Memory B cell (primary cell): ENCODE data around the gene SRRD.
A peak's percentile ranks its signal among the peaks of the same experiment; 100 is the strongest.

Experiments used
- ATAC-seq: fragments of 150-1000 bp; cut with Tn5 transposase; 2 replicates; pipeline ENCODE4 v1.10.0; 2021; ENCODE audit warnings: low read depth, mild to moderate bottlenecking, moderate library complexity
- DNase-seq, 2 donors: peaks; one replicate each; pipeline ENCODE4 v3.0.0; 2022; ENCODE audit warnings: low spot score in 2 of 2
- H3K27ac Mint-ChIP-seq: one replicate; pipeline ENCODE4 v1.8.0; 2022; ENCODE audit warnings: mild to moderate bottlenecking, moderate library complexity, mixed read lengths
- H3K27me3 Mint-ChIP-seq: one replicate; pipeline ENCODE4 v1.8.0; 2022; ENCODE audit warnings: mixed read lengths
- H3K36me3 Mint-ChIP-seq: one replicate; pipeline ENCODE4 v1.8.0; 2022; ENCODE audit warnings: mild to moderate bottlenecking, mixed read lengths
- H3K4me1 Mint-ChIP-seq: one replicate; pipeline ENCODE4 v1.8.0; 2022; ENCODE audit warnings: mixed read lengths
- H3K4me3 Mint-ChIP-seq: one replicate; pipeline ENCODE4 v1.8.0; 2022; ENCODE audit warnings: mild to moderate bottlenecking, moderate library complexity, mixed read lengths
- H3K9me3 Mint-ChIP-seq: one replicate; pipeline ENCODE4 v1.8.0; 2022; ENCODE audit warnings: mixed read lengths

The SRRD gene

DNA sequence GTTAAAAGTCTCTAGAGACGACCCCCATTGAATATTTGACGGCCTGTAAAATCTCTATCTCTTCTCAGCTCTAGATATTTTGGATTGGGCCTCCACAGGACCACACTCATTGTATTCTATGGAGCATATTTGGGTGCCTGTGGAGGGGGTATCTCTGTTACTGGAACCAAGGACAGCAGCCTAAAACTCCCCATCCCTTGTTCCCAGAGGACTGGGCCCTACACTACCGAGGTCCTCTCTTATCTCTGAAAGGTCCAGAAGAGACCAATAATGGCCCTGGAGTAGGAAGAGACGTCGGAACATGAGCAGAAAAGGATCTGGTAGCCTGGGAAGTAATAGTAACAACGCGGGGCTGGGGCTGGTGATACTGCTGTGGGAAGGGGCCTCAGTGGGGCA lies 636 bp upstream of the SRRD start:
- no peak for ATAC-seq
- Mint-ChIP-seq H3K4me3 (peak overlapping the region; percentile 91), H3K27ac (peak overlapping the region; percentile 99), H3K36me3 (peaks cover 7% of the 10 kb centered on the region), H3K27me3 (no peaks in the 10 kb centered on the region), H3K4me1 (peaks cover 56% of the 10 kb centered on the region), H3K9me3 (no peaks in the 10 kb centered on the region)
- DNase-seq, result no peak

DNA sequence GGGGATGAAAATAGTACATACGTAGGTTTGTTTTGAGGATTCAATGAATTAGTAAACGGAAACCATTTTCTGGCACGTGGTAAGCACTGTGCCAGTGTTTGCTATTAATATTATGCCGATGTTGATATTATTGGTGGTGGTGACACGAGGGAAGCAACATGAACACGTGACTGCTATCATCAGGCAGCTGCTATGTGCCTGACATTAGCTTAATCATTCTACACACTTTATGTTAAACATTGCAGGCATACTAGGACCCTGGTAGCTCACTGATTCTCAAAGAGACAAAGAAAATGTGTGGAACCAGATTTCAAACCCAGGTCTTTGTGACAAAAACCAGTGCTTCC lies 656 bp downstream of the SRRD start:
- Mint-ChIP-seq H3K9me3 (no peaks in the 10 kb centered on the region), H3K4me1 (peaks cover 54% of the 10 kb centered on the region), H3K27me3 (no peaks in the 10 kb centered on the region), H3K4me3 (peak overlapping the region; percentile 91), H3K36me3 (peaks cover 17% of the 10 kb centered on the region), H3K27ac (peak overlapping the region; percentile 99)
- peak in 1 of 2 donors; percentile 9 for DNase-seq
- ATAC-seq, result peak; percentile 42

DNA sequence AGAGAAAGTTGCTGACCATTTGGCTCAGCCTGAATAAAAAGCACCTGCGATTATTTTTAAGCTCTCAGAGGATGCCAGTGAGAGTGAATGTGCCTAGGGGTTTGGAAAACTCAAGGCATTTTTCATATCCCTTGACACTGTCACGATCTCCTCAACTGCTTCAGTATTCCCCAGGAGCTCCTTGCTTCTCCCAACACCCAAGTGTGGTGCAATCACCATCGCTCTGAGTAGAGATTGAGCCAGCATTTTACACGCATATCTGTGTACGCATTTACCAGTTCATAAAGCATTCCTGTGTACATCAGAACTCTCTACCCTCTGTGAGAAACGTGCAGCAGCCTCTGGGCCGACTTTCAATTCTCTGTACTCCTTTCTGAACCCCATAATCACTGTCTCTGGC lies 1.3 kb downstream of the SRRD start:
- DNase-seq (no peak), ATAC-seq (no peak)
- H3K9me3 Mint-ChIP-seq, result no peaks in the 10 kb centered on the region
- H3K27ac Mint-ChIP-seq, result peak overlapping the region; percentile 78
- H3K36me3 Mint-ChIP-seq, result peaks cover 19% of the 10 kb centered on the region
- peaks cover 48% of the 10 kb centered on the region for H3K4me1 Mint-ChIP-seq
- no peaks in the 10 kb centered on the region for H3K27me3 Mint-ChIP-seq
- peak overlapping the region; percentile 32 for H3K4me3 Mint-ChIP-seq

DNA sequence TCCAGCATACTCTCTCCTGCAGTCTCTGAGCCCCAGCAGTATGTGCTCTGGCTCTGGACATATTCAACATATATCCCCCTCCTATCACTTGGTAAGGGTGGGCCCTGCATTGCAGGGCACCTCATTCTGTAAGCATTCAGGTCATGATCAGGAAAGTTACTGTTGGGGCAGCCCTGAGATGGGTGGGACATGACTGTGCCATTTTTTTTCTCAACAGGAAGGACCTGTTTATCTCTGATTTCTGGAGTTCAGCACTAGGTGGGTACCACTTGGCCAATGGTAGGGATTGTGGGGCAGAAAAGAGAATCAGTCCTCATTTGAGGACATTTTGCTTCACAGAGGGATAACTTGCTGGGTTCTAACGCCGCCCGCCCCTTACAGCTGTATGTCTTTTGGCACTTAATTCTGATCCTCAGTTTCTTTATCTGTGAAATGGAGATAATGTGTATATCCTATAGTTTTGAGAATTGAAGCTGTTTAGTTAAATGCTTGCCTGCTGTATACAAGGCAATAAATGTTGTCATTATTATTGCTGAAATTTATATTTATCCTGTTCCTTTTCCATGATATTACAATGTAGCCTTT lies 2.2 kb downstream of the SRRD start:
- no peaks in the 10 kb centered on the region for H3K27me3 Mint-ChIP-seq

DNA sequence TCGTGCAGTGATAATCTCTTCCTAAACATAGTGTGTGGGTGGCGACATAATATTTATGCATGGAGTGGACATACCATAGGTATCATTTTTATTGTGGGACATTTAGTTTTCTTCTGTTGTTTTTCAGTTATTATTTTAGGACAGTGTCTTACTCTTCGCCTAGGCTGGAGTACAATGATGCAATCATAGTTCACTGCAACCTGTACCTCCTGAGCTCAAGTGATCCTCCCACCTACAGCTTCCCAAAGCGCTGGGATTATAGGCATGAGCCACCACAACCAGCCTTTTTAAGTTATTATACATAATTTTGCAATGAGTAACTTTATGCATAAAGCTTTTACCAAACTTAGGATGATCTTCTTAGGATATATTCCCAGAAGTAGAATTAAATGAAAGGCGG lies 2.7 kb downstream of the SRRD start:
- peak overlapping the region; percentile 78 for H3K27ac Mint-ChIP-seq
- H3K36me3 Mint-ChIP-seq, result peaks cover 16% of the 10 kb centered on the region
- peaks cover 37% of the 10 kb centered on the region for H3K4me1 Mint-ChIP-seq
- no peak overlapping the region for H3K4me3 Mint-ChIP-seq
- no peaks in the 10 kb centered on the region for H3K9me3 Mint-ChIP-seq
- ATAC-seq (no peak), DNase-seq (no peak)
- no peaks in the 10 kb centered on the region for H3K27me3 Mint-ChIP-seq

More for the DNA sequence above, 2.2 kb downstream of the SRRD start:
- no peak for DNase-seq
- no peak for ATAC-seq
- no peaks in the 10 kb centered on the region for H3K9me3 Mint-ChIP-seq
- H3K36me3 Mint-ChIP-seq, result peaks cover 19% of the 10 kb centered on the region
- peaks cover 42% of the 10 kb centered on the region for H3K4me1 Mint-ChIP-seq
- peak overlapping the region; percentile 78 for H3K27ac Mint-ChIP-seq
- H3K4me3 Mint-ChIP-seq, result no peak overlapping the region

DNA sequence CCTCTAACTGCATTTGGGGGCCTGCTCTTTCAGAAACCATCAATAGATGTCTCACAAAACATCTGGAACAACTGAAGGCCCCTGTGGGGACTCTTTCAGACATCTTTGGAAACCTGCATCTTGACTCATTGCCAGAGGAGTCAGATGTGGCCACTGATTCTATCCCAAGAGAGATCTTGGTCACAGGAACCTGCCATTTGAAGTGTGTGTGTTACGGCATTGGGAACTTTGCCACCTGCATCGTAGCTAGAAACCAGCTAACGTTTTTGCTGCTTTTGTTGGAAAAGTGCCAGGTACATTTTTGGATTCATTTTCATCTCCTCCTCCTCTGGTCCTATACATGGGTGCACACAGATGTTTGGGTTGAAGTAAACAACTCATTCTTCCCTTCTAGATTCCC lies 4.3 kb downstream of the SRRD start:
- DNase-seq (no peak), ATAC-seq (no peak)
- Mint-ChIP-seq H3K4me1 (peaks cover 23% of the 10 kb centered on the region), H3K27me3 (no peaks in the 10 kb centered on the region), H3K36me3 (peaks cover 14% of the 10 kb centered on the region), H3K27ac (peak overlapping the region; percentile 45), H3K9me3 (no peaks in the 10 kb centered on the region), H3K4me3 (no peak overlapping the region)

DNA sequence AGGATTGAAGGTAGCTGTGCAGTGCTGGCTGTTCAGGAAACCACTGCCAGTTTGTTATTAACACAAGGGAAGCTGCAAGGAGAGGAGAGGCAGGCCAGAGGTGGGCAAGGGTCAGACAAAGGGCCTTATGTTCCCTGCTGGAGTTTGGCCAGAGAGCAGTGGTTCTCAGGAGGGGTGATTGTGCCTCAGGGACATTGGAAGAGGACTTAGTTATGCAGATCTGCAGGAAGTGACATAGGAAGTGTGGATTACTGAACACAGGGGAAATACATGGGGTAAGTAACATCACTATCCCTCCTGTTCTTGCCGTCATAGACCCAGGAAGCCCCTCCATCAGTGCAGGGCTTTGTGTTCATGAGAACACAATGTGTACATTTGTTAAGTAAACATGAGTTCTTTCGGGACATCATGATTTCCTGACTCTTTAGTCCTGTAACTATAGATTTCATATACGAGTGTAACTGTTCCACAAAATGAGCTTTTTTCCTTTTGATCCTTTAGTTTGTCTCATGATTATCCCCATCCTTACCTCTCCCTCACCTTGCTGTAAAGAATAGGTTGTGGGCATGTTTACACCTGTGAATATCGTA lies 5.9 kb downstream of the SRRD start:
- DNase-seq, result no peak
- Mint-ChIP-seq H3K36me3 (peaks cover 17% of the 10 kb centered on the region), H3K4me1 (peaks cover 13% of the 10 kb centered on the region), H3K27ac (peak overlapping the region; percentile 79), H3K4me3 (no peak overlapping the region), H3K9me3 (no peaks in the 10 kb centered on the region), H3K27me3 (no peaks in the 10 kb centered on the region)
- ATAC-seq, result no peak

DNA sequence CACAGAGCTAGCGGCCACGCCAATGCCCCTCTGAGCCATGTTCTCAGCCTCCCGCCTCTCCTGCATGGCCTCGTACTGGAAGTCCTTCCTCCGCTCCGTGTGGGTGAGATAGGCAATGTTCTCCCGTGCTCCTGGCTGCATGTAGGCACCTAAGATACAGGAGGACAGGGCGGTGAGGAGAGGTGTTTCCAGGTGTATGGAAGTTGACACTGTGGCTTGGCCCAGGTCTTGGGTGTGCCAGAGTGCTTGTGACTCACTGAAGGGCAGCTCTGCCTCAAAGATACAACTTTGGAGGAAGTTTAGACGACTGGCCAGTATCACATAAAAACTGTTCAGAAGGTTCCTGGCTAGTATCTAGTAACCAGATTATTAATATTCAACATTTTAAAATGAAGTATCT lies 8.5 kb downstream of the SRRD start:
- ATAC-seq (no peak), DNase-seq (no peak)
- Mint-ChIP-seq H3K27ac (no peak overlapping the region), H3K4me3 (no peak overlapping the region), H3K36me3 (peaks cover 29% of the 10 kb centered on the region), H3K9me3 (no peaks in the 10 kb centered on the region), H3K4me1 (no peaks in the 10 kb centered on the region), H3K27me3 (no peaks in the 10 kb centered on the region)

DNA sequence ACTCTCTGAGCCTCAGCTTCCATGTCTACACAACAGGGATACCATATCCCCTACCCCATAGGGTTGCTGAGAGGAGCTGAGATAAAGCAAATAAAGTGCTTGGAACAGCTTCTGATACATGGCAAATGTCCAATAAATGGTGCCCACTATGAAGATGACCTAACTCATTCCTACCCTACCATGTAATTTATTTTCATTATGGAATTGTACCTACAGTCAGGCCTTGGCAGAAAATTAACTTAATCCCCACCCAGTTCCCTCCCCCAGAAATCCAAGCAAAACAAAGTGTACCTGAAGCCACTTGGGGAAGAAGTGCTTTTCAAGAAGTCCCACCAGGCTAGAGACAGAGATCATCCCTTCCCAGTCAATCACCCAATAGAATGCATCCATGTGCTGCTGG lies 10.8 kb downstream of the SRRD start:
- Mint-ChIP-seq H3K36me3 (peaks cover 20% of the 10 kb centered on the region), H3K4me1 (no peaks in the 10 kb centered on the region), H3K27ac (no peak overlapping the region), H3K4me3 (no peak overlapping the region), H3K9me3 (no peaks in the 10 kb centered on the region), H3K27me3 (no peaks in the 10 kb centered on the region)
- ATAC-seq, result no peak
- no peak for DNase-seq

DNA sequence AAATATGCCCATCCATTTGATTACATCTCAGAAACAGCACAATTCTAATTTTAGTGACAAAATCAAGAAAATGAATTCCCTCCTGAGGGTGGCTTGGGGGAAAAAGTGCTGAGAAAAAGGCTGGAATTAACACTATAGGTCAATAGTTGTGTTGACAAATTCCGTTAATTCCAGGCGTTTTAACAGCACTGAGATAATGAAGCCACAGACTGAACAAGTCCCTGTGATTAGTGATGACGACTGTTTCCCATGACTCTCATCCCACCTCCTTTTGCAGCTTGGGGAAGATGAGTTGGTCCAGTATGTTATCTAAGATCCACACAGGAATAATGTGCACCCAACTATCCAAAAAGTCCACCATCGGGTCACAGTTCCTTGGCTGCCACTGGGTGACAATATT lies 12.8 kb downstream of the SRRD start:
- no peak for ATAC-seq
- Mint-ChIP-seq H3K36me3 (peaks cover 25% of the 10 kb centered on the region), H3K9me3 (no peaks in the 10 kb centered on the region), H3K27me3 (no peaks in the 10 kb centered on the region), H3K4me1 (no peaks in the 10 kb centered on the region), H3K27ac (peak overlapping the region; percentile 64), H3K4me3 (no peak overlapping the region)
- DNase-seq, result no peak

DNA sequence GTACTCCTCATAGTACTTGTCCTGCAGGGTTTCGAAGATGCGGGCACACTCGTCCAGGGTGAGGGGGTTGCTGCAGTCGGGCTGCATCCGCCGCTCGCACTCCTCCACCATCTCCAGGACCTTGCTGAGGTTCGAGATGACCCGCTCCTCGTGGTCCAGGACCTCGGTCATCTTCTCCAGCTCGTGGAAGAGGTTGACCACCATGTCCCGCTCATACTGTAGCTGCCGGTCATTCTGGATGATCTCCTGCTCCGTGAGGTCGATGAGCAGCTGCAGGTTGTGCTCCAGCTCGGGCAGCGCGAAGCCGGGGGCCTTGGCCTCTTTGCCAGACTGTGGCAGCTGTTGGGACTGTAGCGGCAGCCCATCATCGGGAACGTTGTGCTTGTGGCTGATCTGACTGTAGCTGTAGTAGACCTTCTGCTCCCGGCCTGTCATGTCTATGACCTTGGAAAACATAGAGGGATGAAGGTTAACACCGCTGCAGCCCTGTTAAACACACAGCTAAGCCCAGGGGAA lies 15.6 kb downstream of the SRRD start:
- Mint-ChIP-seq H3K27me3 (no peaks in the 10 kb centered on the region), H3K27ac (peak overlapping the region; percentile 41), H3K9me3 (no peaks in the 10 kb centered on the region), H3K4me3 (no peak overlapping the region), H3K36me3 (peaks cover 38% of the 10 kb centered on the region), H3K4me1 (peaks cover 10% of the 10 kb centered on the region)
- ATAC-seq, result no peak
- no peak for DNase-seq

DNA sequence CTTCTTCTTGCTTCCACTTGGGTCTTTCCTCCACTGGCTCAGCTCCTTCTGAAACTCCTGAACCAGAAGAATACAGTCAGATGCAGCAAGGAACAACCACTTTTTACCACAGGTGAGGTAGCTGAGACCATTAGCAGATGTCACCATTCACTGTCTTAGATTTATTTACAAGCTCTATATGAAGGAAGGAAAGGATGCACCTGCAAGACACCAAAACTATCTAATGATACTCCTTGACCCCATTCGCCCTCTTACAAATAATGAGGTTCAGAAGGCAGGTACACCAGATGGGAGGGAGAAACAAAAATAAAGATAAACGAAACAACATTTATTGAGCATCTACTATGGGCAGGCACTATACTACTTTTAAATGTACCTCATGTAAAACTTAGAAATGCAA lies 18.3 kb downstream of the SRRD start:
- Mint-ChIP-seq H3K9me3 (no peaks in the 10 kb centered on the region), H3K4me1 (peaks cover 10% of the 10 kb centered on the region), H3K27me3 (no peaks in the 10 kb centered on the region), H3K4me3 (no peak overlapping the region), H3K36me3 (peaks cover 38% of the 10 kb centered on the region), H3K27ac (no peak overlapping the region)
- DNase-seq (no peak), ATAC-seq (no peak)

DNA sequence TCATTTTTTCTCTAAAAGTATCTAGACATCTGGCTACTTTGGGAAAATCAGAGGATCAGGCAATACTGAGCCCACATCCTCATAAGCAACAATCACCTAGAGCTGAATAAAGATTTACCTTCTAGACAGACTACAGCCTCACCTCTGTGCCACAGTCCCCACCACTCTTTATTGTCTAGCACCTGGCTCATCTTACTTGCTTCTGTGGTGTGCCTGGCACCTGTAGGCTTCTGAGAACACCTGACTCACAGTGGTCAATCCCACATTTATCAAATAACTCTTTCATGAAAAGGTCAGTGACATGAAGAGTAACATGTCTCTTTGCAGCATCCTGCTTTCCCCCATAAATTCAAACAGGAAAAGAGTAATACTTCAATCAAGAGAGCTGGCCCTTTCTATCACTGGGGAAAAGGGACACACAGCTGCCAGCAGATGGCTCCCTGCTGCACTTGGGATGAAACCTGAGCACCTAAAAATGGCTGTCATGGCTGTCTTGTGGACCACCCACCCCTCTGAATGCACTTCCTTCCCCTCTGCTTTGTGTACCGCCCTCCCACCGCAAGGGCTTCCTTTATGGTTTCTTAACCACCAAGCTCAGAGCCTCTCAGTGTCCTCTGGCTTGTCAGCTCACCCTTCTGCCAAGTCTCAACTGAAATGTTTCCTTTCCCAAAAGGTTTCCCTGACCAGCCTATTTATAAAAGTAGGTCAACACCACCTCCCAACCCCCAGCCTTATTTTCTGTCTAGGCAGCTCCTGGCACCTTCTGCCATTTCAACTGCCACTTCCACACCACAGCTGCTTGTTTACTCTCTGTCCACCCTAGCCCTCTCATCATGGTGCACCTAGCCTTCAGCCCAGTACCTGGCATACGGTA lies 19.2 kb downstream of the SRRD start:
- peak overlapping the region; percentile 86 for H3K27ac Mint-ChIP-seq
- peak; percentile 94 for ATAC-seq

DNA sequence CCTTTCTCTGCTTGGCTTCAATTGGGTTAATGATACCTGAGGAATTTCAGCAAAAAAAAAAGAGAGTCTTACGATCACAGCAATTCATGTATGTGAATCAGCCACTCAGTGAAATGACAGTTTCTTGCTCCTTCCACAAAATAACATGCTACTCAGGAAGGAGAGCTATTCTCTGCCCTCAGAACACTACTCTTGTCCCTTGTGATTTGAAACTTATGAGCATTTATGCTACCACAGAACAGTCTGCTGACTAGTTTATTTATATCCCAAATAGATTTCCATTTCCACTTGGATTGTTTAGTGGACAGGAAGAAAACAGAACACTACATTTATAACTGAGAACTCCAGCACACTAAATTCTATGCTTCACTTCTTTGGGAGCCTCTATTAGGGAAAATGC lies 20.1 kb downstream of the SRRD start:
- no peak overlapping the region for H3K4me3 Mint-ChIP-seq
- DNase-seq (no peak), ATAC-seq (no peak)
- H3K27me3 Mint-ChIP-seq, result no peaks in the 10 kb centered on the region
- H3K27ac Mint-ChIP-seq, result peak overlapping the region; percentile 86
- H3K4me1 Mint-ChIP-seq, result peaks cover 10% of the 10 kb centered on the region
- H3K9me3 Mint-ChIP-seq, result no peaks in the 10 kb centered on the region
- H3K36me3 Mint-ChIP-seq, result peaks cover 34% of the 10 kb centered on the region

More for the DNA sequence above, 19.2 kb downstream of the SRRD start:
- DNase-seq, result peak in 1 of 2 donors; percentile 39
- Mint-ChIP-seq H3K36me3 (peaks cover 35% of the 10 kb centered on the region), H3K4me1 (peaks cover 10% of the 10 kb centered on the region), H3K4me3 (peak overlapping the region; percentile 39), H3K27me3 (no peaks in the 10 kb centered on the region), H3K9me3 (no peaks in the 10 kb centered on the region)
